ENCODE data around the gene METTL1.

DNA sequence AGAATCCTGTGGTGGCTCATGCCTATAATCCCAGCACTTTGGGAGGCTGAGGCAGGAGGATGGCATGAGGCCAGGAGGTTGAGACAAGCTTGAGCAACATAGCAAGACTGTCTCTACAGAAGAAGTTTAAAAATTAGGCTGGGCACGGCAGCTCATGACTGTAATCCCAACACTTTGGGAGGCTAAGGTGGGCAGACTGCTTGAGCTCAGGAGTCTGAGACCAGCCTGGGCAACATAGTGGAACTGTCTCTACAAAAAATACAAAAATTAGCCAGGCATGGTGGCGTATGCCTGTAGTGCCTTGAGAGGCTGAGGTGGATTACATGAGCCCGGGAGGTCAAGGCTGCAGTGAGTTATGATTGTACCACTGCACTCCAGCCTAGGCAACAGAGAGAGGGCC, 4.0 kb downstream of the METTL1 start:
- TF ChIP-seq, protein P1, sequence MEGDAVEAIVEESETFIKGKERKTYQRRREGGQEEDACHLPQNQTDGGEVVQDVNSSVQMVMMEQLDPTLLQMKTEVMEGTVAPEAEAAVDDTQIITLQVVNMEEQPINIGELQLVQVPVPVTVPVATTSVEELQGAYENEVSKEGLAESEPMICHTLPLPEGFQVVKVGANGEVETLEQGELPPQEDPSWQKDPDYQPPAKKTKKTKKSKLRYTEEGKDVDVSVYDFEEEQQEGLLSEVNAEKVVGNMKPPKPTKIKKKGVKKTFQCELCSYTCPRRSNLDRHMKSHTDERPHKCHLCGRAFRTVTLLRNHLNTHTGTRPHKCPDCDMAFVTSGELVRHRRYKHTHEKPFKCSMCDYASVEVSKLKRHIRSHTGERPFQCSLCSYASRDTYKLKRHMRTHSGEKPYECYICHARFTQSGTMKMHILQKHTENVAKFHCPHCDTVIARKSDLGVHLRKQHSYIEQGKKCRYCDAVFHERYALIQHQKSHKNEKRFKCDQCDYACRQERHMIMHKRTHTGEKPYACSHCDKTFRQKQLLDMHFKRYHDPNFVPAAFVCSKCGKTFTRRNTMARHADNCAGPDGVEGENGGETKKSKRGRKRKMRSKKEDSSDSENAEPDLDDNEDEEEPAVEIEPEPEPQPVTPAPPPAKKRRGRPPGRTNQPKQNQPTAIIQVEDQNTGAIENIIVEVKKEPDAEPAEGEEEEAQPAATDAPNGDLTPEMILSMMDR (IDR thresholded peaks at IDR 0.05 in 4 of 5, conservative IDR thresholded peaks at IDR 0.05 in 1 of 5): no peak
- no peak for TF ChIP-seq POLR2A (IDR thresholded peaks at IDR 0.05)
